ENCODE data around the gene CFAP54. TPM values are rescaled to one million over a fixed set of nuclear protein-coding genes. Genes with fewer than 3 reads are reported as not detected.

Gene CFAP54
- total and polyA plus RNA-seq, 2 of the 4 experiments (the other 2 are of a cell fraction), result 0.18 to 0.41 TPM

- Histone ChIP-seq H2AK5ac (ENCODE audit: low read depth, low read length) (no peak overlapping the region), H2AK9ac (replicated peaks; ENCODE audit: low read depth, low read length, poor library complexity) (no peak overlapping the region), H4K20me1 (ENCODE audit: insufficient read depth, low read length) (no peaks in the 10 kb centered on the region), H2BK5ac (ENCODE audit: low read depth, low read length, poor library complexity, severe bottlenecking) (no peak overlapping the region), H3K56ac (ENCODE audit: extremely low read depth, insufficient read depth, low read length) (no peak overlapping the region), H3K9me3 (ENCODE audit: control insufficient read depth, insufficient read depth, low read length) (peaks cover 3% of the 10 kb centered on the region), H3K4ac (ENCODE audit: low read depth, low read length) (no peak overlapping the region), H4K91ac (ENCODE audit: insufficient read depth, low read depth, low read length) (no peak overlapping the region), H2BK15ac (ENCODE audit: low read depth, low read length) (no peak overlapping the region), H3K79me1 (ENCODE audit: low read depth in 1 of 2, low read length in 2 of 2) (no peaks in the 10 kb centered on the region), H2BK120ac (ENCODE audit: low read depth, low read length) (no peak overlapping the region), H3K9ac (ENCODE audit: low read depth, low read length) (no peak overlapping the region), H4K5ac (ENCODE audit: low read depth, low read length) (no peak overlapping the region), H3K4me1 (ENCODE audit: control insufficient read depth, insufficient read depth, low read length) (no peaks in the 10 kb centered on the region), H2BK20ac (ENCODE audit: low read depth, low read length) (no peak overlapping the region), H3K27ac (ENCODE audit: insufficient read depth, low read length) (no peak overlapping the region), H3K4me3 (ENCODE audit: insufficient read depth, low read depth, low read length) (no peak overlapping the region), H2AFZ (replicated peaks; ENCODE audit: low read length, poor library complexity) (no peak overlapping the region), H4K8ac (ENCODE audit: low read depth in 2 of 2, low read length in 2 of 2) (no peak overlapping the region), H3K27me3 (ENCODE audit: control insufficient read depth, insufficient read depth, low read length) (no peaks in the 10 kb centered on the region), H3K23ac (ENCODE audit: low read depth, low read length) (no peak overlapping the region), H3K4me2 (ENCODE audit: low read depth, low read length) (no peak overlapping the region), H3K14ac (replicated peaks; ENCODE audit: low read depth, low read length) (no peak overlapping the region), H3K18ac (ENCODE audit: low read depth, low read length) (no peak overlapping the region), H3K36me3 (ENCODE audit: control insufficient read depth, insufficient read depth, low read length) (no peaks in the 10 kb centered on the region), H3K9me1 (ENCODE audit: insufficient read depth, low read length) (no peaks in the 10 kb centered on the region)
- CTCF ChIA-PET, result no interaction called here
- no TSS peak for BruUV-seq (replicated peaks)
- no CpG with 5 or more reads among the region's 1 CpG for WGBS, 2 experiments (ENCODE audit: extremely low coverage in 2 of 2, insufficient read length in 1 of 2)
- in situ Hi-C loops (cut with MboI; ENCODE audit: low sequenced_read_pairs), result no loop called here
- DNase-seq (no peak), ATAC-seq (ENCODE audit: low read depth) (no peak)
- POLR2A ChIA-PET (ENCODE audit: unreplicated experiment), result no interaction called here
- intact Hi-C loops (cut with micrococcal nuclease), result no loop called here
- no peak for TF ChIP-seq MAFK (IDR thresholded peaks at IDR 0.05; ENCODE audit: low read depth, low read length)
- no peak for TF ChIP-seq POLR2A (IDR thresholded peaks at IDR 0.05; ENCODE audit: low read depth, low read length)
- no peak for TF ChIP-seq CHD1 (IDR thresholded peaks at IDR 0.05; ENCODE audit: low read depth, low read length)
- TF ChIP-seq RCOR1 (IDR thresholded peaks at IDR 0.05; ENCODE audit: insufficient replicate concordance, low read length), result no peak
- TF ChIP-seq FOS (IDR thresholded peaks at IDR 0.05; ENCODE audit: low read depth, low read length), result no peak
- no peak for TF ChIP-seq RAD21 (IDR thresholded peaks at IDR 0.05; ENCODE audit: low read length)
- no peak for TF ChIP-seq USF2 (IDR thresholded peaks at IDR 0.05; ENCODE audit: low read depth, low read length)
- no peak for TF ChIP-seq MXI1 (IDR thresholded peaks at IDR 0.05; ENCODE audit: borderline replicate concordance, low read depth, low read length)
- TF ChIP-seq SMC3 (IDR thresholded peaks at IDR 0.05; ENCODE audit: low read depth, low read length), result no peak
- no peak for TF ChIP-seq NFE2L2 (IDR thresholded peaks at IDR 0.05; ENCODE audit: low read depth, low read length)
- TF ChIP-seq CTCF (conservative IDR thresholded peaks at IDR 0.05; ENCODE audit: low read depth, low read length), result no peak
- dilution Hi-C loops (cut with HindIII; ENCODE audit: low sequenced_read_pairs, unreplicated experiment), result no loop called here
Measured at GRCh38 chr12:96807741-96808140, 318.4 kb downstream of the CFAP54 start.

Measured in IMR-90 (cell line).